Right ventricle myocardium inferior (tissue), 1 donor: Measurements from ENCODE around the gene EFCAB8. TPM values are rescaled to one million over a fixed set of nuclear protein-coding genes. Genes with fewer than 3 reads are reported as not detected.

ENCODE experiments used
- ATAC-seq: fragments of 200-7000 bp; cut with Tn5 transposase; one replicate; pipeline ENCODE4 v1.9.1; 2020; ENCODE audit warnings: mild to moderate bottlenecking, moderate library complexity
- DNase-seq: peaks from one replicate; pipeline ENCODE4 v3.0.0; 2021; ENCODE audit errors: missing footprints
- intact Hi-C: fragments of 100-400 bp; cut with DNase I; formaldehyde crosslinking; loops from one replicate; pipeline ENCODE4 v1.11.0; 2022
- total RNA-seq: library from RNA; stranded (reverse); fragmentation: NEBNext Ultra II Directional; extraction: Animal tissue kit (Norgen Biotek cat#: 25700); gene quantifications from one replicate; pipeline ENCODE4 v1.2.1, GENCODE V29; 2021
- donor health status: DM: no; HTN: yes; CAD: no; lungs with severe emphysema.

EFCAB8 gene
- total RNA-seq, 1 donor from 2014 or later: 0.43 TPM

GRCh38 chr20:32878820-32879219 lies 20.1 kb downstream of the EFCAB8 start:
- DNase-seq (no peak), ATAC-seq (no peak)
- intact Hi-C loops: no loop called here

GRCh38 chr20:32879538-32879937 lies 20.8 kb downstream of the EFCAB8 start:
- intact Hi-C loops: no loop called here
- no peak for ATAC-seq
- DNase-seq: no peak

- DNase-seq: no peak
- intact Hi-C loops: no loop called here
- no peak for ATAC-seq
These were observed 21.9 kb downstream of the EFCAB8 start for GRCh38 chr20:32880635-32881034.

- ATAC-seq (no peak), DNase-seq (no peak)
- intact Hi-C loops: no loop called here
These were observed 24.4 kb downstream of the EFCAB8 start for GRCh38 chr20:32883081-32883480.

GRCh38 chr20:32885185-32885584 lies 26.5 kb downstream of the EFCAB8 start:
- intact Hi-C loops: no loop called here
- ATAC-seq (no peak), DNase-seq (no peak)

- no peak for ATAC-seq
- intact Hi-C loops: no loop called here
- no peak for DNase-seq
These were observed 27.2 kb downstream of the EFCAB8 start for GRCh38 chr20:32885952-32886351.

GRCh38 chr20:32886652-32887051 lies 27.9 kb downstream of the EFCAB8 start:
- DNase-seq: peak; percentile 45
- ATAC-seq: no peak
- intact Hi-C loops: no loop called here

- DNase-seq (peak; percentile 14), ATAC-seq (no peak)
- intact Hi-C loops: no loop called here
These were observed 28.8 kb downstream of the EFCAB8 start for GRCh38 chr20:32887492-32887891.

- DNase-seq (no peak), ATAC-seq (no peak)
- intact Hi-C loops: no loop called here
These were observed 29.9 kb downstream of the EFCAB8 start for GRCh38 chr20:32888636-32889035.

- DNase-seq (no peak), ATAC-seq (no peak)
- intact Hi-C loops: no loop called here
These were observed 30.6 kb downstream of the EFCAB8 start for GRCh38 chr20:32889281-32889680.

- ATAC-seq: no peak
- intact Hi-C loops: loop anchor here (5.0 kb wide), 1 partner anchor 99 kb away; no protein-coding TSS in a partner anchor
- DNase-seq: peak; percentile 13
These were observed 32.8 kb downstream of the EFCAB8 start for GRCh38 chr20:32891491-32891890.

GRCh38 chr20:32891926-32892660 lies 33.4 kb downstream of the EFCAB8 start:
- ATAC-seq (no peak), DNase-seq (peak; percentile 22)
- intact Hi-C loops: loop anchor here (5.0 kb wide), 1 partner anchor 100 kb away; no protein-coding TSS in a partner anchor

GRCh38 chr20:32893263-32894025 lies 34.7 kb downstream of the EFCAB8 start:
- intact Hi-C loops: loop anchor here (5.0 kb wide), 1 partner anchor 101 kb away; no protein-coding TSS in a partner anchor
- ATAC-seq (no peak), DNase-seq (peak; percentile 61)

- DNase-seq (peak; percentile 66), ATAC-seq (no peak)
- intact Hi-C loops: loop anchor here (5.0 kb wide), 1 partner anchor 102 kb away; no protein-coding TSS in a partner anchor
These were observed 35.3 kb downstream of the EFCAB8 start for GRCh38 chr20:32894026-32894483.

GRCh38 chr20:32894711-32895355 lies 36.1 kb downstream of the EFCAB8 start:
- DNase-seq (peak; percentile 43), ATAC-seq (no peak)
- intact Hi-C loops: loop anchor here (5.0 kb wide), 2 partner anchors 103 to 387 kb away; partner anchors contain the start of gene BPIFB1

GRCh38 chr20:32896521-32897280 lies 38.0 kb downstream of the EFCAB8 start:
- DNase-seq (no peak), ATAC-seq (no peak)
- intact Hi-C loops: loop anchor here (5.0 kb wide), 1 partner anchor 386 kb away; the partner anchor contains the start of gene BPIFB1

- DNase-seq (no peak), ATAC-seq (no peak)
- intact Hi-C loops: loop anchor here (5.0 kb wide), 1 partner anchor 384 kb away; the partner anchor contains the start of gene BPIFB1
These were observed 40.0 kb downstream of the EFCAB8 start for GRCh38 chr20:32898729-32899128.
